Muscle of leg (tissue), 16 donors: Measurements from ENCODE around the gene ELOA2. TPM values are rescaled to one million over a fixed set of nuclear protein-coding genes. Genes with fewer than 3 reads are reported as not detected.
A peak's percentile ranks its signal among the peaks of the same experiment; 100 is the strongest.

Experiments
- DNase-seq: peaks from one replicate; pipeline ENCODE4 v3.0.0; 2013
- H3K27ac ChIP-seq: one replicate; pipeline ENCODE4 v1.5.1; 2013; ENCODE audit warnings: mild to moderate bottlenecking, low read length, control low read depth
- H3K27me3 ChIP-seq: one replicate; pipeline ENCODE4 v1.6.1; 2013; ENCODE audit warnings: low read length; ENCODE audit not compliant: control insufficient read depth, insufficient read depth
- H3K36me3 ChIP-seq: one replicate; pipeline ENCODE4 v1.6.1; 2013; ENCODE audit warnings: low read length; ENCODE audit not compliant: control insufficient read depth, insufficient read depth
- H3K4me1 ChIP-seq: one replicate; pipeline ENCODE4 v1.6.1; 2013; ENCODE audit warnings: low read length; ENCODE audit not compliant: control insufficient read depth, insufficient read depth
- H3K4me3 ChIP-seq: one replicate; pipeline ENCODE4 v1.5.1; 2013; ENCODE audit warnings: low read length, control low read depth
- H3K9me3 ChIP-seq: replicated peaks from 2 replicates; pipeline ENCODE4 v1.6.1; 2013; ENCODE audit warnings: low read depth, low read length; ENCODE audit not compliant: control insufficient read depth
- WGBS: methylation state at CpG from one replicate; pipeline ENCODE4 v1.1.5; 2013; ENCODE audit warnings: missing lambda C conversion rate; ENCODE audit not compliant: insufficient coverage; 5-methylcytosine and 5-hydroxymethylcytosine counted together
- long read RNA-seq, 11 donors: transcript quantifications; one replicate each; lab custom pipeline, GENCODE V29; 2026
- polyA plus RNA-seq, 8 donors: library from polyadenylated mRNA; unstranded; fragments of 120-200 nt; gene quantifications; one replicate each; pipeline versions ENCODE4 v1.2.1 to v1.2.3, GENCODE V29; 2013; ENCODE audit warnings: inconsistent platforms in 1 of 8, low replicate concordance in 1 of 8; ENCODE audit not compliant: insufficient read length in 8 of 8, insufficient read depth in 1 of 8
- total RNA-seq: library from RNA; stranded (reverse); fragments of 120-200 nt; gene quantifications from one replicate; pipeline ENCODE4 v1.2.4, GENCODE V29; 2013

ELOA2 gene, protein sequence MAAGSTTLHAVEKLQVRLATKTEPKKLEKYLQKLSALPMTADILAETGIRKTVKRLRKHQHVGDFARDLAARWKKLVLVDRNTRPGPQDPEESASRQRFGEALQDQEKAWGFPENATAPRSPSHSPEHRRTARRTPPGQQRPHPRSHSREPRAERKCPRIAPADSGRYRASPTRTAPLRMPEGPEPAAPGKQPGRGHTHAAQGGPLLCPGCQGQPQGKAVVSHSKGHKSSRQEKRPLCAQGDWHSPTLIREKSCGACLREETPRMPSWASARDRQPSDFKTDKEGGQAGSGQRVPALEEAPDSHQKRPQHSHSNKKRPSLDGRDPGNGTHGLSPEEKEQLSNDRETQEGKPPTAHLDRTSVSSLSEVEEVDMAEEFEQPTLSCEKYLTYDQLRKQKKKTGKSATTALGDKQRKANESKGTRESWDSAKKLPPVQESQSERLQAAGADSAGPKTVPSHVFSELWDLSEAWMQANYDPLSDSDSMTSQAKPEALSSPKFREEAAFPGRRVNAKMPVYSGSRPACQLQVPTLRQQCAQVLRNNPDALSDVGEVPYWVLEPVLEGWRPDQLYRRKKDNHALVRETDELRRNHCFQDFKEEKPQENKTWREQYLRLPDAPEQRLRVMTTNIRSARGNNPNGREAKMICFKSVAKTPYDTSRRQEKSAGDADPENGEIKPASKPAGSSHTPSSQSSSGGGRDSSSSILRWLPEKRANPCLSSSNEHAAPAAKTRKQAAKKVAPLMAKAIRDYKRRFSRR
- total RNA-seq (not detected), polyA plus RNA-seq (under 1 TPM in 3 of 8 donors, not detected in 5; 0.05 to 0.12 (median 0.07) TPM)
- long read RNA-seq, donor 1 = 0 reads
- long read RNA-seq, donor 2 = 0 reads
- long read RNA-seq, donor 3 = 0 reads
- long read RNA-seq, donor 4, partial matches to known transcripts = 0 of 2 reads
- long read RNA-seq, donor 4, other reads (novel, unspliced or antisense) = 0 of 2 reads
- long read RNA-seq, donor 5 = 0 reads
- long read RNA-seq, donor 6 = 0 reads
- long read RNA-seq, donor 7 = 0 reads
- long read RNA-seq, donor 8 = 0 reads
- long read RNA-seq, donor 9 = 0 reads
- long read RNA-seq, donor 10 = 0 reads
- long read RNA-seq, donor 11 = 0 reads

DNA sequence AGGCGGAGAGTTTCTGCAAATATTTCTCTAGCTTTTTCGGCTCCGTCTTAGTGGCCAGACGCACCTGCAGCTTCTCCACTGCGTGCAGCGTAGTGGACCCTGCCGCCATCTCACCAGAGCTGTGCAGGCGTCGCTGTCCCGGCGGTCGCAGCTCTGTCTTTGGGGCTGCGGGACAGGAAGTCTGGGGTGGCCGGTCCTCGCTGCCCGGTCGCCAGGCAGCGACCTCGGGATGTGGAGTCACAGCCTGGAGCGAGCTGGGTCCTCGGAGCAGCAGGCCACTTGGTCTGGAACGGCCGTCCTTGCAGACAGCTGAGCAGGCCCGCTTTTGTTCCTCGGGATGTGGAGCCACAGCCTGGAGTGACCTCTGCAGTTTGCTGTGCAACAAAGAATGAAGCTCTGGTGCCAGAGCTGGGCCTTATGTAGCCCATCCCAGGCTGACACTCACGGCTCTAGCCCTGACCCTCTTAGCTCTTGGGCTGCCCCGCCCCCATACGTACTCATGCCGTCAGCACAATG, at the start of gene ELOA2:
ELOA2 (minus strand) TSS at position 466 of the 516 bp plus-strand sequence; CDS start at position 109, 357 bp downstream.
- Histone ChIP-seq H3K36me3 (no peaks in the 10 kb centered on the region), H3K27me3 (no peaks in the 10 kb centered on the region), H3K27ac (no peak within 1 kb of the TSS), H3K4me1 (no peaks in the 10 kb centered on the region), H3K9me3 (peaks cover 12% of the 10 kb centered on the region), H3K4me3 (no peak within 1 kb of the TSS)
- 94% methylated on average over 27 of the region's 29 CpGs for WGBS
- DNase-seq = no peak

- Histone ChIP-seq H3K4me3 (no peak overlapping the region), H3K4me1 (no peaks in the 10 kb centered on the region), H3K9me3 (no peaks in the 10 kb centered on the region), H3K27me3 (no peaks in the 10 kb centered on the region), H3K36me3 (no peaks in the 10 kb centered on the region), H3K27ac (no peak overlapping the region)
- DNase-seq = no peak
- WGBS = no CpG with 5 or more reads among the region's 2 CpGs
Observed at GRCh38 chr18:47081578-47081977, 46.2 kb upstream of the ELOA2 start.

DNA sequence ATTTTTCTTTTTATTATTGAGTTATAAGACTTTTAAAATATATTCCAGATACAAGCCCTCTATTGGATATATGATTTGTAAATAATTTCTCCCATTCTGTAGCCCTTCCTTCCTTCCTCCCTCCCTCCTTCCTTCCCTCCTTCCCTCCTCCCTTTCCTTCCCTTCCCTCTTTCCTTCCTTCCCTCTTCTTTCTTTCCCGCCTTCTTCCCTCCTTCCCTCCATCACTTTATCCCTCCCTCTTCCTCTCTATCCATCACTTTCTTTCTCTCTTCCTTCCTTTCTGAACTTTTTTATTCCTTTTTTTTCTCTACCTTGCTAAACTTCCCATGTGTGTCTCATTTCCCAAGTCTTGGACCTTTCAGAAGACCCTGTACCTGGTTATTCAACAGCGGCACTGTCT, 45.5 kb upstream of the ELOA2 start:
- DNase-seq = no peak
- Histone ChIP-seq H3K27me3 (no peaks in the 10 kb centered on the region), H3K4me3 (no peak overlapping the region), H3K27ac (no peak overlapping the region), H3K36me3 (no peaks in the 10 kb centered on the region), H3K9me3 (no peaks in the 10 kb centered on the region), H3K4me1 (no peaks in the 10 kb centered on the region)
- 90% methylated on average over 1 of the region's 2 CpGs for WGBS

GRCh38 chr18:47077111-47077510, 41.7 kb upstream of the ELOA2 start:
- H3K27me3 ChIP-seq = no peaks in the 10 kb centered on the region
- no peak overlapping the region for H3K27ac ChIP-seq
- H3K4me3 ChIP-seq = no peak overlapping the region
- no peaks in the 10 kb centered on the region for H3K9me3 ChIP-seq
- H3K4me1 ChIP-seq = peaks cover 2% of the 10 kb centered on the region
- DNase-seq = no peak
- H3K36me3 ChIP-seq = no peaks in the 10 kb centered on the region
- WGBS = 65% methylated on average over 5 of the region's 7 CpGs

DNA sequence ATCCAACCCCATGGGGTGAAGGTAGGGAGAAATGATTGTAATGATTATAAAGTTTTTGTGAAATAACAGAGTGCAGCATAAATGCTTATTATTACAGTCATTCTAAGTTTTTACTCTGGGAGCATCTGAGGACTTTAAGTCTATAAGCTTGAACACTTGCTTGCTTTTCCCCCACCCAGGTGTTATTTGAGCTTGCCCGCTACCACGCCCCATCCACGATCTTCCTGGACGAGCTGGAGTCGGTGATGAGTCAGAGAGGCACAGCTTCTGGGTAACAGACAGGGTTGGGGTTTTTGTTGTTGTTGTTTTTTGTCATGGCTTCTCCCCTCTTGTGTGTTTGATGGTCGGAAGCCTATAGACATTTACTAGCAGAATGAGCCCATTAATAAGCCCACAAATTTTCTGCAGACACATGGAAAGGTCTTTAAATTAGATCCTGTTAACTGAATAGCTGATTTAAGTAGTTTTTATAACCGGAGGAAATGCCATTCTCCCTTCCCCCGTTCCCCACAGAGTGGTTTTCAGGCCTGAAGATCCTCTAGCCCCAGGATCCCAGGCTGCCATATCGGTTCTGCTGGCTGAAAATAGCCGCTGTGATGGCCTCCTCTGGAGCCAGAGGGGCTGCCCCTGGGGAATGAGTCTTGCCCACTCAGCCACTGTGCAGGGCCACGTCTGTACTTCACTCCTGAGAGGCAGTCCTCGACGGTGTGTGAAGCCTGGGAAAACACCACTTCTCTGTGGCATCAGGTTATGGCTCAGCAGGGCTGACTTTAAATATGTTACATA, 39.9 kb upstream of the ELOA2 start:
- 28% methylated on average over 10 of the region's 13 CpGs for WGBS
- Histone ChIP-seq H3K4me3 (no peak overlapping the region), H3K9me3 (no peaks in the 10 kb centered on the region), H3K27ac (peak overlapping the region; percentile 26), H3K4me1 (peaks cover 2% of the 10 kb centered on the region), H3K36me3 (no peaks in the 10 kb centered on the region), H3K27me3 (no peaks in the 10 kb centered on the region)
- no peak for DNase-seq

GRCh38 chr18:47067648-47068047, 32.2 kb upstream of the ELOA2 start:
- H3K9me3 ChIP-seq = no peaks in the 10 kb centered on the region
- no peak for DNase-seq
- no peaks in the 10 kb centered on the region for H3K4me1 ChIP-seq
- no peaks in the 10 kb centered on the region for H3K36me3 ChIP-seq
- 100% methylated on average over 1 of the region's 3 CpGs for WGBS
- H3K27ac ChIP-seq = no peak overlapping the region
- no peaks in the 10 kb centered on the region for H3K27me3 ChIP-seq
- H3K4me3 ChIP-seq = no peak overlapping the region

DNA sequence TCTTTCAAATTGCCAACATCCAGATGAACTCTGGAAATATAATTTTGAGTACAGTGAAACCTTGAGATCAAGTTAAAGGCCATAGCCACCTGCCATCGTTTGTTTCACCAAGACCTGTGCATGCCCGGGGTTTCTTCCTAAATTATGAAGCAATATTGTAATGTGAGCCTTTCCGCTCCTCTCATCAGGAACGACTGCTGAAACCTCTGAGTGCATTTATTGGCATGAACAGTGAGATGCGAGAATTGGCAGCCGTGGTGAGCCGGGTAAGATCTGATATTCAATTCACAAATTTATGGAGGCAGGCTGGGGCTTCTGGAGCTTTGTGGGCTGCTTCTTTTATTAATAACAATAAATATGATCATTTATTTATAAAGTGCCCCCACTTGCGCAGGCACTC, 27.7 kb upstream of the ELOA2 start:
- DNase-seq = no peak
- Histone ChIP-seq H3K36me3 (no peaks in the 10 kb centered on the region), H3K9me3 (no peaks in the 10 kb centered on the region), H3K27ac (no peak overlapping the region), H3K4me1 (no peaks in the 10 kb centered on the region), H3K4me3 (no peak overlapping the region), H3K27me3 (no peaks in the 10 kb centered on the region)
- 70% methylated on average over 3 of the region's 8 CpGs for WGBS

GRCh38 chr18:47062471-47062870, 27.1 kb upstream of the ELOA2 start:
- H3K4me1 ChIP-seq = no peaks in the 10 kb centered on the region
- no peak for DNase-seq
- H3K4me3 ChIP-seq = no peak overlapping the region
- H3K9me3 ChIP-seq = no peaks in the 10 kb centered on the region
- H3K27ac ChIP-seq = no peak overlapping the region
- no peaks in the 10 kb centered on the region for H3K27me3 ChIP-seq
- no CpG with 5 or more reads among the region's 2 CpGs for WGBS
- no peaks in the 10 kb centered on the region for H3K36me3 ChIP-seq

DNA sequence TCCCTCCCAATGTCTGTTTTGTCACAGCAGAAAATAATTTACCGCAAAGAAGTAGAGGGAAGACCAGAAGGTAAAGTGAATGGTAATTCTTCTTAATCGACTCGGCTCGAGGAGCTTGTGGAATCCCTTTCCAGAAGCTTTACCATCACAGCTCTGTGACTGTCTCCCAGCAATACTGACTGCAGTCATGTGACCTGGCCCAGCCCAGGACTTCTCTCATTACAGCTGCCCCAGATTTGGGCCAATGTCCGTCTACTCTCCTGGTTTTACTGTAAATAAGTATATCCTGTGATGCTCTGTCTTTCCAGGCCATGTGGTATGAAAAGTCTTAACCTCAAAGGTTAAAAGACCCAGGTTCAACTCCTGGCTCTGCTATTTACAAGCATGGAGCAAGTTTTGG, 18.9 kb upstream of the ELOA2 start:
- H3K4me3 ChIP-seq = no peak overlapping the region
- H3K27me3 ChIP-seq = no peaks in the 10 kb centered on the region
- DNase-seq = peak; percentile 4
- H3K4me1 ChIP-seq = no peaks in the 10 kb centered on the region
- H3K27ac ChIP-seq = no peak overlapping the region
- no peaks in the 10 kb centered on the region for H3K36me3 ChIP-seq
- 90% methylated on average over 3 of the region's 5 CpGs for WGBS
- no peaks in the 10 kb centered on the region for H3K9me3 ChIP-seq
